Measurements from ENCODE around the gene NOD2. TPM values are rescaled to one million over a fixed set of nuclear protein-coding genes. Genes with fewer than 3 reads are reported as not detected.

Gene NOD2
- total RNA-seq, 1 donor from 2014 or later = 0.46 TPM

DNA sequence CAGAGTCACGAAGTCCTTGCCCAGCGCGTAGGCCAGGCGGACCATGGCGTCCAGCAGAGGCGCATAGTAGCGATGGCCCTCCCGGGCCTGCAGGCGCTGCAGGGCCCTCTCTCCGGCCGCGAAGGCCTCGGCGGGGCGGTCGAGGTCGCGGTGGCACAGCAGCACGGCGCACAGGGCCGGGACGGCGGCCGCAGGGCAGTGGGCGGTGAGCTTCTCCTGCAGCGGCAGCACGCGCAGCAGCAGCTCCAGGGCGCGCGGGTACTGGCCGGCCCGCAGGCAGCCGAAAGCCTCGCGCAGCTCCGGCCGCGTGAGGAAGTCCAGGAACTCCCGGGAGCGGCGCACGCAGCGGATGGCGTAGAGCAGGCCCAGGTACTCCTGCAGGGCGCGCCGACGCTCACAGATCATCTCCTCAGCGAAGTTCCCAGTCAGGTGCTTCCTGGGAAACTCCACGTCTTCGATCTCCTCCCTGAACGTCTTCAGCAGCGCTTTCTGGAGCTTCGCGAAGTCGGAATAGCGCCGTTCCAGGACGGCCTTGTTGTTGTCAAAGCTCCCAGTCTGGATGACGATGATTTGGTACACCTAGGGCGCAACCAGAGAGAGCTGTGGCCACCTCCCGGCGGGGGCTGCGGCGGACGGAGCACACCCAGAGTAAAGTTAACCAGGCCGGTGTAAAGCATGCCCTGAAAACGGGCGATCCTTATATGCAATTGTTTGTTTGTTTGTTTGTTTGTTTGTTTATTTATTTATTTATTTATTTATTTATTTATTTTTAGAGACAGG, 19.7 kb upstream of the NOD2 start:
- no peak for DNase-seq (ENCODE audit: low read depth)
- H3K27me3 ChIP-seq (ENCODE audit: control insufficient read depth, insufficient read depth, low read length) = peaks cover 2% of the 10 kb centered on the region
- no peak overlapping the region for H3K4me3 ChIP-seq (ENCODE audit: low read depth, low read length)
- TF ChIP-seq CTCF (IDR thresholded peaks at IDR 0.05; ENCODE audit: insufficient read depth, low read length, poor library complexity, severe bottlenecking) = no peak
- H3K36me3 ChIP-seq (ENCODE audit: control insufficient read depth, insufficient read depth, low read length) = no peaks in the 10 kb centered on the region

DNA sequence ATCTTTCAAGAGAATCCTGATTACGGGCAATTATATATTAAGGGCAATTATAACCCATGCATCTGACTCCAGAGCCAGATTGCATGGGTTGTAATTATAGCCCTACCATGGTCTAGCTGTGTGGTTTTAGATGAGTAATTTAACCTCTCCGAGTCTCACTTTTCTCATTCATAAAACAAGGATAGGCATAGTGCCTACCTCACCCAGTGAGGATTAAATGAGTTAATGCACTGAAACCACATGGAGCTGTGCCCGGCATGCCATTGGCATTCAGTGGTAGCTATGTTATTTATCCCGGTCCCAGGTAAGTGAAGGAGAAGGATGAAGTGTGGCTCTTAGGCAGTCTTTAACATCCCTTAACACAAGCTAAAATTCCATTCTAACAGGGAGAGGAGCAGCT, 18.6 kb upstream of the NOD2 start:
- Histone ChIP-seq H3K36me3 (ENCODE audit: control insufficient read depth, insufficient read depth, low read length) (no peaks in the 10 kb centered on the region), H3K4me3 (ENCODE audit: low read depth, low read length) (no peak overlapping the region), H3K27me3 (ENCODE audit: control insufficient read depth, insufficient read depth, low read length) (peaks cover 2% of the 10 kb centered on the region)
- DNase-seq (ENCODE audit: low read depth) = no peak
- no peak for TF ChIP-seq CTCF (IDR thresholded peaks at IDR 0.05; ENCODE audit: insufficient read depth, low read length, poor library complexity, severe bottlenecking)

DNA sequence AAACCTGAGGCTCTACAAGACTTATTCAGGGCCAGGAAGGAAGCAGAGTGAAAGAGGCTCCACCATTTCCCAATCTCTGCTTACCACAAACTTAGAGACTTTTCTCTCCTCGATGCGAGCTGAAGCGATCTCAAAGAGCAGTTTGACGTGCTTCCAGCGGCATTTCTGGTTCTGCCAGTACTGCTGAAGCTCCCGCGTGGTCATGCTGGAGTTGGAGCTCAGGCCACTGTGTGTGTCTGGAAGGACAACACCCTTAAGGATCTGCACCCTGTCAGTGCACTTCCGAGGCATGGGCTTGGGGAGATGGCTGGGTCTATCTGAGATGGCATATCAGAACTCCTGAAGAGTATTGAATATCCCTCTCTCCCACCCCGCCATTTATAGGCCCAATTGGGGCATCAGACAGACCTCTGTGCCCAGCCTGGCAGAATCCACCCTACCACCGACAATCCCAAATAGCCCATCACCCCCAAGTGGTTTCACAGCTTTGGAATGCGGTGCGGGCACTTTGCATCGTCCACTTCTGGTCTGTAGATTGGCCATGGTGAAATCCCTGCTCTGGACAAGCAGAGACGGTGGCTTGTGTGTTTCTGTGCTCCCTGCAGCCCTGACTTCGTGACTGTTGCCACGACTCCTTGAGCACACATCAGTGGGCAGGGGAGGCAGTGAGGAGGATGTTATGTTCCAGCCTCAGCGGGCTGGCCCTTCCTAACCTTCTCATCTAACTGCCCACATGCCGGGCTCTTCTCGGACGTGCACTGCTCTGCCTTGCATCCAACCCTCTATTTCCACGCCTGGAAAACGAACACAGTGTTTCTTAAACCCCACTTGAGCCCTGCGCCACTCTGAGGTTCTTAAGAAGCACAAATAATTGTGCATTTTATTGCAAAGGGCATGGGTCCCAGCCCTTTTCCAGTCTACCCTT, 17.5 kb upstream of the NOD2 start:
- Histone ChIP-seq H3K4me3 (ENCODE audit: low read depth, low read length) (no peak overlapping the region), H3K27me3 (ENCODE audit: control insufficient read depth, insufficient read depth, low read length) (peaks cover 2% of the 10 kb centered on the region), H3K36me3 (ENCODE audit: control insufficient read depth, insufficient read depth, low read length) (no peaks in the 10 kb centered on the region)
- TF ChIP-seq CTCF (IDR thresholded peaks at IDR 0.05; ENCODE audit: insufficient read depth, low read length, poor library complexity, severe bottlenecking) = no peak
- no peak for DNase-seq (ENCODE audit: low read depth)

DNA sequence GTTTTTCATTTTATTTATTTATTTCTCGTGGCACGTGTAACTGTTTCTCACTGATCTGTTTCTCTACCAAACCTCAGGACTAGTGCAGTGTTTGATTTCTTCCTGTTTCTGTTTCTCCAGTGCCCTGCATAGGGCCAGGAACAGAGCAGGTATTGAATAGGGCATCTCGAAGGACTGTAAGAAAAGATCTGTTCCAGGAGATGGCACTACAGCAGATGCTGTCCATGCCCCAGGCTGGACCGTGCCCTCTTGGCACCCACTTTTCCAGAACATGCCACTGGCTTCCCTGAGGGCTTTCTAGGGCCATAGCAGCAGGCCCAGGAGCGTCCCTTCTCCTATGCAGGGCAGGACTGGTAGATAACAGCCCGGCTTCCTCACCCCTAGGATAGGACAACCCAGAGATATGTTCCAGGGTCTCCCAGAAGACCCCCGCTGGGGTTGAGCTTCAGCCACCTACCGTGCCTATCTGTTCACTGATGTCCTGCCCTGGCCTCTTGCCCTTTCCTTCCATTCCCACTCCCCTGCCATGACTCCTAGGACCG, 16.7 kb upstream of the NOD2 start:
- DNase-seq (ENCODE audit: low read depth) = no peak
- Histone ChIP-seq H3K4me3 (ENCODE audit: low read depth, low read length) (no peak overlapping the region), H3K36me3 (ENCODE audit: control insufficient read depth, insufficient read depth, low read length) (no peaks in the 10 kb centered on the region), H3K27me3 (ENCODE audit: control insufficient read depth, insufficient read depth, low read length) (peaks cover 2% of the 10 kb centered on the region)
- TF ChIP-seq CTCF (IDR thresholded peaks at IDR 0.05; ENCODE audit: insufficient read depth, low read length, poor library complexity, severe bottlenecking) = no peak

DNA sequence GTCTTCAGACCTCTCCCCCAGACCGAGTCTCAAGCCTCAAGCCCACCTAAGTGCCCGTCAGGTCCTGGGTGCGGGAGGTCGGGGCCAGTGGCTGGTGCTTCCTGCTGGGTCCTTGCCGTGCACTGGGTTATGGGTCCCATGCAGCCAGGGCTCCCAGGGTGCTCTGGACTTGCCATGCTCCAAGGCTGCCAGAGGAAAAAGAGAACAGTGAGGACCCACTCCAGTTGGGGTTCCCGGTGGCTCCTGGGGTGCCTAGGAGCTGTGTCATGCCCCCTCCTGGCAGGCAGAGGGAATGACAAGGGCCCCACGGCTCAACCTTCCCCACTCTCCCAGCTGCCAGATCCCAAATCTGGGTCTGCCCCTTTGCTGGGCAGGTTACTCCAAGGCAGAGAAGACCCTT, 16.1 kb upstream of the NOD2 start:
- no peaks in the 10 kb centered on the region for H3K36me3 ChIP-seq (ENCODE audit: control insufficient read depth, insufficient read depth, low read length)
- no peak overlapping the region for H3K4me3 ChIP-seq (ENCODE audit: low read depth, low read length)
- H3K27me3 ChIP-seq (ENCODE audit: control insufficient read depth, insufficient read depth, low read length) = peaks cover 2% of the 10 kb centered on the region
- TF ChIP-seq CTCF (IDR thresholded peaks at IDR 0.05; ENCODE audit: insufficient read depth, low read length, poor library complexity, severe bottlenecking) = peak; percentile 28
- DNase-seq (ENCODE audit: low read depth) = no peak

Data from kidney epithelial cell (primary cell).